Transverse colon (tissue), 4 donors: ENCODE results near the gene GTF2F2. TPM values are rescaled to one million over a fixed set of nuclear protein-coding genes. Genes with fewer than 3 reads are reported as not detected.

Experiments used
- DNase-seq: peaks from one replicate; pipeline ENCODE4 v3.0.0-alpha.2; 2019
- H3K27ac ChIP-seq, 4 donors: fragments of 200-600 bp; sonication (generic); 2 replicates each; pipeline ENCODE4 v1.5.1; 2016 to 2018; ENCODE audit warnings: inconsistent platforms in 4 of 4
- H3K27me3 ChIP-seq: fragments of 200-600 bp; sonication (generic); 2 replicates; pipeline ENCODE4 v1.5.1; 2017; ENCODE audit warnings: inconsistent platforms
- H3K36me3 ChIP-seq, 4 donors: fragments of 200-600 bp; sonication (generic); 2 replicates each; pipeline ENCODE4 v1.5.1; 2017 to 2019; ENCODE audit warnings: inconsistent platforms in 4 of 4
- H3K4me1 ChIP-seq, 4 donors: fragments of 200-600 bp; sonication (generic); 2 replicates each; pipeline ENCODE4 v1.5.1; 2017 to 2020; ENCODE audit warnings: inconsistent platforms in 4 of 4
- H3K4me3 ChIP-seq, 4 donors: fragments of 200-600 bp; sonication (generic); 1 replicate in 1 of 4; 2 replicates in 3 of 4; pipeline versions ENCODE4 v1.5.1 to v1.6.1; 2017 to 2019; ENCODE audit warnings: inconsistent platforms in 4 of 4
- H3K9me3 ChIP-seq, 2 donors: fragments of 200-600 bp; sonication (generic); 2 replicates each; pipeline ENCODE4 v1.5.1; 2017 to 2019; ENCODE audit warnings: inconsistent platforms in 2 of 2
- EP300 ChIP-seq: sonication (generic); formaldehyde crosslinking; IDR thresholded peaks from one replicate; pipeline ENCODE4 v1.6.1; 2017; ENCODE audit warnings: antibody characterized with exemption, low read depth
- POLR2A ChIP-seq: fragments of 450-650 bp; IDR thresholded peaks from one replicate; pipeline ENCODE4 v1.6.1; 2016; ENCODE audit warnings: antibody characterized with exemption, mild to moderate bottlenecking, moderate library complexity
- POLR2AphosphoS5 ChIP-seq, 3 donors: sonication (generic); formaldehyde crosslinking; IDR thresholded peaks; one replicate each; pipeline ENCODE4 v1.6.1; 2016; ENCODE audit warnings: antibody characterized with exemption in 3 of 3
- WGBS, 2 donors: methylation state at CpG; one replicate each; pipeline ENCODE4 v1.1.5; 2018; ENCODE audit warnings: low coverage in 1 of 2; 5-methylcytosine and 5-hydroxymethylcytosine counted together
- in situ Hi-C, 4 donors: fragments of 200-750 bp; cut with MboI; loops; one replicate each; pipeline versions ENCODE4 v1.15.0 to v1.15.1; 2017; ENCODE audit warnings: low sequenced_read_pairs in 3 of 4, low pct_ligation_motif_present in 1 of 4, low pct_unique_long_range_greater_than_20kb in 1 of 4
- intact Hi-C: fragments of 100-400 bp; cut with DNase I; formaldehyde crosslinking; loops from one replicate; pipeline ENCODE4 v1.15.1; 2023; ENCODE audit warnings: low total_unique reads
- total RNA-seq, 4 donors: library from RNA; depleted of rRNA; stranded (reverse); fragments of >200 nt; gene quantifications; one replicate each; pipeline ENCODE4 v1.1.0, GENCODE V29; 2016
- TF ChIP-seq, protein P1 (sequence below), 5 experiments: fragments of 200-600 bp in 3 of 5; fragments of 450-650 bp in 2 of 5; sonication (generic) in 3 of 5; IDR thresholded peaks; 1 replicate in 2 of 5; 2 replicates in 3 of 5; pipeline ENCODE4 v1.5.1; 2016 to 2017; ENCODE audit warnings: antibody characterized with exemption in 5 of 5, inconsistent platforms in 3 of 5, mild to moderate bottlenecking in 2 of 5, moderate library complexity in 1 of 5

The GTF2F2 gene
- total RNA-seq, 4 donors from 2014 or later: 6.8 to 23.8 (median 13.5) TPM

- in situ Hi-C loops (loop anchor here in 2 of 4 donors (25.0 kb wide), 1 partner anchor 830 kb away; no protein-coding TSS in a partner anchor), intact Hi-C loops (no loop called here)
- Histone ChIP-seq H3K4me1 (no peaks in the 10 kb centered on the region), H3K9me3 (no peaks in the 10 kb centered on the region), H3K4me3 (no peak overlapping the region), H3K27ac (no peak overlapping the region), H3K36me3 (no peaks in the 10 kb centered on the region), H3K27me3 (no peaks in the 10 kb centered on the region)
- no peak for DNase-seq
- 87 to 93% methylated on average over 3 to 5 of the region's 5 CpGs for WGBS, 2 donors
- TF ChIP-seq, protein P1, sequence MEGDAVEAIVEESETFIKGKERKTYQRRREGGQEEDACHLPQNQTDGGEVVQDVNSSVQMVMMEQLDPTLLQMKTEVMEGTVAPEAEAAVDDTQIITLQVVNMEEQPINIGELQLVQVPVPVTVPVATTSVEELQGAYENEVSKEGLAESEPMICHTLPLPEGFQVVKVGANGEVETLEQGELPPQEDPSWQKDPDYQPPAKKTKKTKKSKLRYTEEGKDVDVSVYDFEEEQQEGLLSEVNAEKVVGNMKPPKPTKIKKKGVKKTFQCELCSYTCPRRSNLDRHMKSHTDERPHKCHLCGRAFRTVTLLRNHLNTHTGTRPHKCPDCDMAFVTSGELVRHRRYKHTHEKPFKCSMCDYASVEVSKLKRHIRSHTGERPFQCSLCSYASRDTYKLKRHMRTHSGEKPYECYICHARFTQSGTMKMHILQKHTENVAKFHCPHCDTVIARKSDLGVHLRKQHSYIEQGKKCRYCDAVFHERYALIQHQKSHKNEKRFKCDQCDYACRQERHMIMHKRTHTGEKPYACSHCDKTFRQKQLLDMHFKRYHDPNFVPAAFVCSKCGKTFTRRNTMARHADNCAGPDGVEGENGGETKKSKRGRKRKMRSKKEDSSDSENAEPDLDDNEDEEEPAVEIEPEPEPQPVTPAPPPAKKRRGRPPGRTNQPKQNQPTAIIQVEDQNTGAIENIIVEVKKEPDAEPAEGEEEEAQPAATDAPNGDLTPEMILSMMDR (IDR thresholded peaks at IDR 0.05): no peak
Measured at GRCh38 chr13:45316996-45317395, 196.7 kb downstream of the GTF2F2 start.

- intact Hi-C loops (no loop called here), in situ Hi-C loops (loop anchor here in 2 of 4 donors (25.0 kb wide), 1 partner anchor 834 kb away; no protein-coding TSS in a partner anchor)
- Histone ChIP-seq H3K27me3 (no peaks in the 10 kb centered on the region), H3K27ac (no peak overlapping the region), H3K36me3 (no peaks in the 10 kb centered on the region), H3K9me3 (no peaks in the 10 kb centered on the region), H3K4me3 (no peak overlapping the region), H3K4me1 (peaks cover 0 to 3% (median 1%) of the 10 kb centered on the region in 4 donors)
- 63 to 88% methylated on average over 1 to 4 of the region's 4 CpGs for WGBS, 2 donors
- TF ChIP-seq POLR2A: no peak
- no peak for TF ChIP-seq EP300
- TF ChIP-seq, protein P1 (IDR thresholded peaks at IDR 0.05): no peak
- TF ChIP-seq POLR2AphosphoS5 (IDR thresholded peaks at IDR 0.05): no peak
- no peak for DNase-seq
Measured at GRCh38 chr13:45320876-45321629, 200.7 kb downstream of the GTF2F2 start.

- Histone ChIP-seq H3K36me3 (no peaks in the 10 kb centered on the region), H3K27me3 (no peaks in the 10 kb centered on the region), H3K4me1 (peaks cover 7 to 22% (median 11%) of the 10 kb centered on the region in 4 donors), H3K27ac (peak overlapping the region; percentile 53 to 60 (median 57)), H3K4me3 (no peak overlapping the region), H3K9me3 (no peaks in the 10 kb centered on the region)
- in situ Hi-C loops (no loop called here), intact Hi-C loops (no loop called here)
- peak in 2 of 3 donors; percentile 5 to 21 for TF ChIP-seq POLR2AphosphoS5 (IDR thresholded peaks at IDR 0.05)
- TF ChIP-seq EP300: no peak
- TF ChIP-seq, protein P1 (IDR thresholded peaks at IDR 0.05): no peak
- no peak for TF ChIP-seq POLR2A
- DNase-seq: no peak
- WGBS, 2 donors: 60 to 88% methylated on average over 1 to 4 of the region's 4 CpGs
Measured at GRCh38 chr13:45325806-45326205, 205.5 kb downstream of the GTF2F2 start.

GRCh38 chr13:45327253-45327955 lies 207.1 kb downstream of the GTF2F2 start:
- no peaks in the 10 kb centered on the region for H3K36me3 ChIP-seq
- 83 to 85% methylated on average over 5 to 9 of the region's 9 CpGs for WGBS, 2 donors
- H3K27me3 ChIP-seq: no peaks in the 10 kb centered on the region
- no peaks in the 10 kb centered on the region for H3K9me3 ChIP-seq
- intact Hi-C loops: no loop called here
- TF ChIP-seq, protein P1 (IDR thresholded peaks at IDR 0.05): no peak
- TF ChIP-seq EP300: no peak
- in situ Hi-C loops: no loop called here
- no peak overlapping the region for H3K27ac ChIP-seq
- DNase-seq: no peak
- peaks cover 7 to 30% (median 11%) of the 10 kb centered on the region in 4 donors for H3K4me1 ChIP-seq
- no peak overlapping the region for H3K4me3 ChIP-seq
